ENCODE results near the gene LRP5. TPM values are rescaled to one million over a fixed set of nuclear protein-coding genes. Genes with fewer than 3 reads are reported as not detected.

The LRP5 gene
- total and polyA plus RNA-seq, 4 experiments from 2014 or later, result 0.61 to 1.9 (median 1.4) TPM; not detected in 1

GRCh38 chr11:68273026-68273738 lies 39.2 kb upstream of the LRP5 start:
- peaks cover 16 to 42% (median 31%) of the 10 kb centered on the region in 4 donors for H3K4me1 Mint-ChIP-seq
- H3K27ac ChIP-seq (ENCODE audit: low read depth, low read length), result no peak overlapping the region
- no peaks in the 10 kb centered on the region for H3K9me3 Mint-ChIP-seq
- H3K27ac Mint-ChIP-seq, result peak overlapping the region in 3 of 7 donors; percentile 24 to 98 (median 94)
- peaks cover 0 to 6% of the 10 kb centered on the region in 2 donors for H3K36me3 Mint-ChIP-seq
- H3K4me1 ChIP-seq (ENCODE audit: insufficient read depth, low read length), result peaks cover 20% of the 10 kb centered on the region
- H3K9me3 ChIP-seq (ENCODE audit: control insufficient read depth in 1 of 2, low read length in 2 of 2), result no peaks in the 10 kb centered on the region
- H3K36me3 ChIP-seq (ENCODE audit: insufficient read depth, low read length), result no peaks in the 10 kb centered on the region
- H3K4me3 Mint-ChIP-seq, result peak overlapping the region in 6 of 8 donors; percentile 10 to 97 (median 91)
- intact Hi-C loops (cut with micrococcal nuclease), result loop anchor here (2.0 to 5.0 kb wide), 2 partner anchors 60 to 189 kb away; partner anchors contain the start of genes KMT5B and PPP6R3
- POLR2A ChIA-PET (ENCODE audit: partially characterized antibody), result interaction anchor here (1.1 to 1.6 kb wide), 3 partner anchors 13 to 24 kb away, joined by 3 to 10 read pairs (median 3); no protein-coding TSS in a partner anchor
- no peak overlapping the region for H3K4me3 ChIP-seq (ENCODE audit: low read length in 2 of 2)
- no peaks in the 10 kb centered on the region for H3K27me3 ChIP-seq (ENCODE audit: insufficient read depth, low read length)
- CTCF ChIA-PET (ENCODE audit: partially characterized antibody), result interaction anchor here (1.1 to 1.9 kb wide), 4 partner anchors 15 to 26 kb away, joined by 3 to 12 read pairs (median 8); no protein-coding TSS in a partner anchor
- DNase-seq, result no peak
- no peaks in the 10 kb centered on the region for H3K27me3 Mint-ChIP-seq

DNA sequence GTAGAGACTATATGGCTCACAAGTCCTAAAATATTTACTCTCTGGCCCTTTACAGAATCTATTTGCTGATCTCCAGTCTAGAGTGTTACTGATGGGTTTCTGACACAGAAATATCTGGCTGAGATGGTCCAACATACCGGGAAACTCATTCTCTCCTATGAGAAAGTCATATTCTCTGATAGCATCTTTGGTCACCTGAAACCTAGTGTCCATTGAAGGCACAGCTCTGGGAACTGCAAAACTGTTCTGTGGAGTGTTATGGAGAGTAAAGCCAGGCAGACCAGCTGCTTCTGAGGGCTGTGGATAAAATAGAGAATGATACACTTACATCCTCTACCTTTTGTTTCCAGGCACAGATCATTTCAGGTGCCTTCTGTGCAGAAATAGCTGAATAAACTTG lies 38.1 kb upstream of the LRP5 start:
- Histone ChIP-seq H3K9me3 (ENCODE audit: control insufficient read depth in 1 of 2, low read length in 2 of 2) (no peaks in the 10 kb centered on the region), H3K4me1 (ENCODE audit: insufficient read depth, low read length) (peaks cover 20% of the 10 kb centered on the region), H3K27ac (ENCODE audit: low read depth, low read length) (no peak overlapping the region), H3K4me3 (ENCODE audit: low read length in 2 of 2) (no peak overlapping the region), H3K36me3 (ENCODE audit: insufficient read depth, low read length) (no peaks in the 10 kb centered on the region), H3K27me3 (ENCODE audit: insufficient read depth, low read length) (no peaks in the 10 kb centered on the region)
- ChIA-PET POLR2A (ENCODE audit: partially characterized antibody) (interaction anchor here (1.5 kb wide), 1 partner anchor 14 kb away, joined by 3 read pairs; no protein-coding TSS in a partner anchor), CTCF (ENCODE audit: partially characterized antibody) (interaction anchor here (0.8 kb wide), 1 partner anchor 23 kb away, joined by 3 read pairs; no protein-coding TSS in a partner anchor)
- H3K27me3 Mint-ChIP-seq, result no peaks in the 10 kb centered on the region
- intact Hi-C loops (cut with micrococcal nuclease), result loop anchor here (5.0 kb wide), 1 partner anchor 188 kb away; the partner anchor contains the start of gene PPP6R3
- peak overlapping the region in 4 of 7 donors; percentile 2 to 52 (median 38) for H3K27ac Mint-ChIP-seq
- no peaks in the 10 kb centered on the region for H3K9me3 Mint-ChIP-seq
- no peak for DNase-seq
- H3K4me1 Mint-ChIP-seq, result peaks cover 11 to 35% (median 24%) of the 10 kb centered on the region in 4 donors
- H3K36me3 Mint-ChIP-seq, result peaks cover 0 to 6% of the 10 kb centered on the region in 2 donors
- peak overlapping the region in 1 of 8 donors; percentile 1 for H3K4me3 Mint-ChIP-seq

DNA sequence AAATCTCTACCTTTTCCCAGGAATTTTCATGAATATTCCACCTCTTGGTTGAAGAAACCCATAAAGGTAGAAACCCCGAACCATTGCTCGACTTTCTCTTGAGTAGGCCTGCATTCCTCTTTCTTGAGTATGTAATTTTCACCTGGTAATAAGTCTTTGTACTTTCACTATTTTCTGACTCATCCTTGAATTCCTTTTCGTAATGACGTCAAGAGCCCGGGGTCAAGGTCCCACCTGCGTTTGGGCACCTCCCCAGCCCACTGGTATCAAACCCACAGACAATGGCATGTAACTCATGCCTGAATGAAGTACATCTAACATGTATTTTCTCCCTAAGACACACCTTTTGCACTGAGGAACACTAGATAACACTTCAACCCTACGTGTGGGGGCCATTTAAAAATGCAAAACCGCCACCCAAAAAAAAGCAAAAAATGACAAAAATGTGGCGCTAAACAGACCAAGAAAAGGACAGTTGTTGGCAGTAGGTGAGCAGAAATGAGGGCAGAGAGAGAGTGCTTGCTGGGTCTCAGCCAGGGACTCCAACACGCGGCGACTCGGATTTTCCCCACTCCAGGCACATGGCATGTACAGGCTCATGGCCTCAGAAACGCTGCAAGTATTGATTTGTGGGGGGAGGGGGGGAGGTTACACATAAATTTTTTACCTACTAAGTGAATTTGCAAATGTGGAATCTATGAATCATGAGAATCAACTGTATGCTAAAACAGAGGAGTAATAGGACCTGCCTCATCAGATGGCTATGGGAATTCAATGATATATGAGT lies 36.5 kb upstream of the LRP5 start:
- no peaks in the 10 kb centered on the region for H3K27me3 ChIP-seq (ENCODE audit: insufficient read depth, low read length)
- H3K9me3 ChIP-seq (ENCODE audit: control insufficient read depth in 1 of 2, low read length in 2 of 2), result no peaks in the 10 kb centered on the region
- POLR2A ChIA-PET (ENCODE audit: partially characterized antibody), result no interaction called here
- Mint-ChIP-seq H3K4me1 (peaks cover 5 to 20% (median 12%) of the 10 kb centered on the region in 4 donors), H3K27me3 (no peaks in the 10 kb centered on the region), H3K9me3 (no peaks in the 10 kb centered on the region), H3K4me3 (no peak overlapping the region), H3K27ac (peak overlapping the region in 1 of 7 donors; percentile 62), H3K36me3 (peaks cover 0 to 6% of the 10 kb centered on the region in 2 donors)
- H3K27ac ChIP-seq (ENCODE audit: low read depth, low read length), result no peak overlapping the region
- H3K4me1 ChIP-seq (ENCODE audit: insufficient read depth, low read length), result peaks cover 16% of the 10 kb centered on the region
- no peaks in the 10 kb centered on the region for H3K36me3 ChIP-seq (ENCODE audit: insufficient read depth, low read length)
- no peak overlapping the region for H3K4me3 ChIP-seq (ENCODE audit: low read length in 2 of 2)
- CTCF ChIA-PET (ENCODE audit: partially characterized antibody), result no interaction called here
- no peak for DNase-seq
- intact Hi-C loops (cut with micrococcal nuclease), result no loop called here

DNA sequence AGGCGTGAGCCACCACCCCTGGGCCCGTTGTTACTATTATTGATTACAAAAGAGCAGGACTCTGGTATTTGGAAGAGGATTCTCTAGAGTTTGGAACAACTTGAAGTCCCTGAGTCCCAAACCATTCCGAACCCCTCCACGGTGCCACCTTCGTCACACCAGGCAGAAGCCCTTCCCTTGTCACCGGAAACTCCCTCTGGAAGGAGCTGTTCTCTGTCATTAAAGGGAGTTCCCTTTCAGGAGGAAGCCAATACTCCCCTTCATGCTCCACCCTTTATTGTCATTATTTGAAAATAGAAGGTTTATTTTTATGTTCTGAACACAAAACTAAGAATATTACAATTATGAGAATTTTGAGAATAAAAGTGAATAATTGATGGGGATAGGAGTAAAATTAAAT lies 35.5 kb upstream of the LRP5 start:
- Histone ChIP-seq H3K4me3 (ENCODE audit: low read length in 2 of 2) (no peak overlapping the region), H3K27ac (ENCODE audit: low read depth, low read length) (no peak overlapping the region), H3K4me1 (ENCODE audit: insufficient read depth, low read length) (peaks cover 16% of the 10 kb centered on the region), H3K9me3 (ENCODE audit: control insufficient read depth in 1 of 2, low read length in 2 of 2) (no peaks in the 10 kb centered on the region), H3K27me3 (ENCODE audit: insufficient read depth, low read length) (no peaks in the 10 kb centered on the region), H3K36me3 (ENCODE audit: insufficient read depth, low read length) (no peaks in the 10 kb centered on the region)
- ChIA-PET CTCF (ENCODE audit: partially characterized antibody) (interaction anchor here (1.7 to 2.0 kb wide), 2 partner anchors 19 to 67 kb away, joined by 5 to 7 read pairs; no protein-coding TSS in a partner anchor), POLR2A (ENCODE audit: partially characterized antibody) (no interaction called here)
- Mint-ChIP-seq H3K9me3 (no peaks in the 10 kb centered on the region), H3K27ac (no peak overlapping the region), H3K4me3 (no peak overlapping the region), H3K27me3 (peaks cover 0 to under 1% of the 10 kb centered on the region in 2 donors), H3K4me1 (peaks cover 4 to 17% (median 10%) of the 10 kb centered on the region in 4 donors), H3K36me3 (peaks cover 0 to 4% of the 10 kb centered on the region in 2 donors)
- intact Hi-C loops (cut with micrococcal nuclease), result no loop called here
- no peak for DNase-seq

- Mint-ChIP-seq H3K4me3 (no peak overlapping the region), H3K9me3 (peaks cover 0 to 1% (median 0%) of the 10 kb centered on the region in 8 donors), H3K36me3 (no peaks in the 10 kb centered on the region), H3K27ac (peak overlapping the region in 1 of 7 donors; percentile 69), H3K4me1 (peaks cover 14 to 19% (median 18%) of the 10 kb centered on the region in 4 donors), H3K27me3 (peaks cover 0 to 9% of the 10 kb centered on the region in 2 donors)
- intact Hi-C loops (cut with micrococcal nuclease), result no loop called here
- POLR2A ChIA-PET (ENCODE audit: partially characterized antibody), result interaction anchor here (1.0 kb wide), 1 partner anchor 21 kb away, joined by 3 read pairs; no protein-coding TSS in a partner anchor
- Histone ChIP-seq H3K36me3 (ENCODE audit: insufficient read depth, low read length) (no peaks in the 10 kb centered on the region), H3K27me3 (ENCODE audit: insufficient read depth, low read length) (no peaks in the 10 kb centered on the region), H3K4me1 (ENCODE audit: insufficient read depth, low read length) (peaks cover 16% of the 10 kb centered on the region), H3K9me3 (ENCODE audit: control insufficient read depth in 1 of 2, low read length in 2 of 2) (no peaks in the 10 kb centered on the region), H3K4me3 (ENCODE audit: low read length in 2 of 2) (no peak overlapping the region), H3K27ac (ENCODE audit: low read depth, low read length) (no peak overlapping the region)
- no peak for DNase-seq
- CTCF ChIA-PET (ENCODE audit: partially characterized antibody), result interaction anchor here (0.6 to 2.8 kb wide), 3 partner anchors 17 to 233 kb away, joined by 3 to 13 read pairs (median 6); no protein-coding TSS in a partner anchor
These were observed 32.7 kb upstream of the LRP5 start for GRCh38 chr11:68279676-68280075.

- Histone ChIP-seq H3K4me3 (ENCODE audit: low read length in 2 of 2) (no peak overlapping the region), H3K27ac (ENCODE audit: low read depth, low read length) (no peak overlapping the region), H3K27me3 (ENCODE audit: insufficient read depth, low read length) (no peaks in the 10 kb centered on the region), H3K4me1 (ENCODE audit: insufficient read depth, low read length) (peaks cover 16% of the 10 kb centered on the region), H3K9me3 (ENCODE audit: control insufficient read depth in 1 of 2, low read length in 2 of 2) (no peaks in the 10 kb centered on the region), H3K36me3 (ENCODE audit: insufficient read depth, low read length) (no peaks in the 10 kb centered on the region)
- Mint-ChIP-seq H3K36me3 (no peaks in the 10 kb centered on the region), H3K27ac (peak overlapping the region in 2 of 7 donors; percentile 20 to 60), H3K9me3 (peaks cover 0 to 2% (median 0%) of the 10 kb centered on the region in 8 donors), H3K4me1 (peaks cover 14 to 19% (median 18%) of the 10 kb centered on the region in 4 donors), H3K27me3 (peaks cover 0 to 9% of the 10 kb centered on the region in 2 donors), H3K4me3 (peak overlapping the region; percentile 2 to 77 (median 60))
- intact Hi-C loops (cut with micrococcal nuclease), result no loop called here
- POLR2A ChIA-PET (ENCODE audit: partially characterized antibody), result interaction anchor here (1.7 kb wide), 1 partner anchor 11 kb away, joined by 11 read pairs; the partner anchor contains the start of gene C11orf24
- DNase-seq, result peak; percentile 11 to 55 (median 20)
- CTCF ChIA-PET (ENCODE audit: partially characterized antibody), result interaction anchor here (0.9 kb wide), 1 partner anchor 16 kb away, joined by 3 read pairs; no protein-coding TSS in a partner anchor
These were observed 30.1 kb upstream of the LRP5 start for GRCh38 chr11:68282141-68282860.

Measured in CD4-positive, alpha-beta memory T cell (primary cell).